HepG2 (cell line): ENCODE measurements around the gene JAZF1. TPM values are rescaled to one million over a fixed set of nuclear protein-coding genes. Genes with fewer than 3 reads are reported as not detected.

Source experiments
- ATAC-seq: fragments of 200-7000 bp; cut with Tn5 transposase; 3 replicates; pipeline ENCODE4 v1.9.1; 2020; ENCODE audit warnings: mild to moderate bottlenecking, moderate library complexity
- BruUV-seq: library from RNA; stranded (reverse); fragments of 400-500 nt; replicated peaks from 2 replicates; lab custom pipeline; 2021; lab: Mats Ljungman, UMichigan
- CTCF ChIA-PET: fragments of 300-600 bp; formaldehyde crosslinking; extraction: SDS; loops from one replicate; lab custom pipeline; 2021; ENCODE audit warnings: low total read pairs, inconsistent platforms, low intra/inter-chr PET ratio; lab: Yijun Ruan, JAX
- POLR2A ChIA-PET: fragments of 350-600 bp; sonication (Branson Sonifier 250); formaldehyde crosslinking; loops from one replicate; lab custom pipeline; 2020; ENCODE audit warnings: antibody characterized with exemption, inconsistent platforms; lab: Yijun Ruan, JAX
- DNase-seq: peaks from one replicate; pipeline ENCODE4 v3.0.0-alpha.2; 2015; ENCODE audit warnings: low spot score
- FAIRE-seq: peaks from 3 replicates; lab custom pipeline; 2011; peaks lifted over from hg19 to GRCh38; lab: Jason Lieb, UNC
- H2AFZ ChIP-seq: one replicate; pipeline ENCODE4 v1.6.1; 2011; ENCODE audit warnings: low read length, inconsistent platforms
- H3K27ac ChIP-seq: fragments of 300-600 bp; 3 replicates; pipeline ENCODE4 v1.8.0; 2011; ENCODE audit warnings: mixed run types, mild to moderate bottlenecking, mixed read lengths, low read length, inconsistent platforms; ENCODE audit not compliant: insufficient read depth; ENCODE audit errors: extremely low read length
- H3K27me3 ChIP-seq, 2 experiments: fragments of 200-600 bp in 1 of 2; 2 replicates in 1 of 2; 3 replicates in 1 of 2; pipeline versions ENCODE4 v1.6.0 to v1.8.0; 2011; ENCODE audit warnings: low read length in 2 of 2, mild to moderate bottlenecking in 2 of 2, moderate library complexity in 2 of 2, inconsistent platforms in 1 of 2; ENCODE audit not compliant: insufficient read depth in 2 of 2, control insufficient read depth in 1 of 2
- H3K36me3 ChIP-seq, 2 experiments: fragments of 200-600 bp in 1 of 2; replicated peaks in 1 of 2; 2 replicates in 1 of 2; 3 replicates in 1 of 2; pipeline versions ENCODE4 v1.5.1 to v1.8.0; 2011; ENCODE audit warnings: low read length in 2 of 2, inconsistent platforms in 1 of 2; ENCODE audit not compliant: insufficient read depth in 2 of 2, control insufficient read depth in 1 of 2
- H3K4me1 ChIP-seq: 2 replicates; pipeline ENCODE4 v1.5.1; 2012; ENCODE audit warnings: low read length, inconsistent platforms; ENCODE audit not compliant: insufficient read depth
- H3K4me2 ChIP-seq: 2 replicates; pipeline ENCODE4 v1.6.0; 2011; ENCODE audit warnings: low read depth, low read length, inconsistent platforms
- H3K4me3 ChIP-seq, 3 experiments: fragments of 200-600 bp in 1 of 3; sonication (generic), shearing (Covaris generic) in 1 of 3; replicated peaks in 1 of 3; 2 replicates each; pipeline ENCODE4 v1.5.1; 2011 to 2016; ENCODE audit warnings: low read length in 3 of 3, inconsistent platforms in 2 of 3, low read depth in 2 of 3, mild to moderate bottlenecking in 2 of 3, control low read depth in 1 of 3, mixed read lengths in 1 of 3; ENCODE audit not compliant: insufficient read depth in 1 of 3
- H3K79me2 ChIP-seq: one replicate; pipeline ENCODE4 v1.6.1; 2011; ENCODE audit warnings: low read length, inconsistent platforms; ENCODE audit not compliant: insufficient read depth
- H3K9ac ChIP-seq: 2 replicates; pipeline ENCODE4 v1.6.0; 2011; ENCODE audit warnings: mild to moderate bottlenecking, low read depth, low read length, inconsistent platforms; ENCODE audit not compliant: insufficient read depth
- H3K9me3 ChIP-seq: 2 replicates; pipeline ENCODE4 v1.5.1; 2012; ENCODE audit warnings: mild to moderate bottlenecking, low read length
- H4K20me1 ChIP-seq: 2 replicates; pipeline ENCODE4 v1.6.0; 2011; ENCODE audit warnings: inconsistent platforms, mild to moderate bottlenecking, low read length, moderate library complexity; ENCODE audit not compliant: insufficient read depth
- NR2C2 ChIP-seq: sonication (generic); formaldehyde crosslinking; IDR thresholded peaks from 2 replicates; pipeline ENCODE4 v1.4.0; 2020; ENCODE audit warnings: missing genetic modification reagents, mild to moderate bottlenecking, moderate library complexity, borderline replicate concordance
- PRPF4 ChIP-seq: fragments of 200-400 bp; formaldehyde crosslinking; IDR thresholded peaks from 2 replicates; pipeline ENCODE4 v1.6.1; 2016; ENCODE audit warnings: low read length, low read depth; ENCODE audit not compliant: poor library complexity, severe bottlenecking
- ZKSCAN1 ChIP-seq: fragments of 150-350 bp; IDR thresholded peaks from 2 replicates; pipeline ENCODE4 v1.6.1; 2014; ENCODE audit warnings: low read length
- ZZZ3 ChIP-seq: sonication (generic); formaldehyde crosslinking; IDR thresholded peaks from 2 replicates; pipeline ENCODE4 v1.4.0; 2020; ENCODE audit warnings: missing genetic modification reagents, mild to moderate bottlenecking, borderline replicate concordance
- WGBS: methylation state at CpG from one replicate; pipeline ENCODE4 v1.1.6; 2017; ENCODE audit warnings: low lambda C conversion rate; 5-methylcytosine and 5-hydroxymethylcytosine counted together
- in situ Hi-C: cut with HindIII; loops from 2 replicates; pipeline ENCODE4 v1.10.0; 2017; ENCODE audit warnings: low pct_unique_long_range_greater_than_20kb; ENCODE audit not compliant: extremely low pct_ligation_motif_present
- intact Hi-C: fragments of 100-400 bp; cut with micrococcal nuclease; formaldehyde crosslinking; loops from one replicate; pipeline ENCODE4 v1.10.0; 2022; ENCODE audit not compliant: unreplicated experiment
- polyA plus RNA-seq, 8 experiments: library from polyadenylated mRNA; depleted of rRNA in 3 of 8; stranded (reverse) in 7 of 8; unstranded in 1 of 8; fragments of >200 nt; fragmentation: Illumina TruSeq in 4 of 8; extraction: Trizol in 4 of 8; gene quantifications; 2 replicates each; pipeline versions ENCODE4 v1.2.1 to v1.2.3, GENCODE V29; 2011 to 2016; ENCODE audit warnings: low read depth in 4 of 8, missing spikeins in 1 of 8, mixed read lengths in 1 of 8; ENCODE audit not compliant: insufficient read depth in 1 of 8
- total RNA-seq, 5 experiments: library from RNA; depleted of rRNA; stranded (reverse); fragments of >200 nt; fragmentation: Illumina TruSeq; extraction: Trizol; gene quantifications; 2 replicates each; pipeline ENCODE4 v1.2.3, GENCODE V29; 2016; ENCODE audit warnings: low read depth in 1 of 5
- TF ChIP-seq, protein P1 (sequence below): sonication (generic); formaldehyde crosslinking; IDR thresholded peaks from 2 replicates; pipeline ENCODE4 v1.4.0; 2020; ENCODE audit warnings: missing genetic modification reagents, borderline replicate concordance
- TF ChIP-seq, protein P2 (sequence below): sonication (generic); formaldehyde crosslinking; IDR thresholded peaks from 2 replicates; pipeline ENCODE4 v1.4.0; 2020; ENCODE audit warnings: mild to moderate bottlenecking, missing genetic modification reagents
- TF ChIP-seq, protein P3 (sequence below): sonication (generic); formaldehyde crosslinking; IDR thresholded peaks from 2 replicates; pipeline ENCODE4 v1.5.1; 2020; ENCODE audit warnings: missing genetic modification reagents, mild to moderate bottlenecking, borderline replicate concordance

The JAZF1 gene
- total and polyA plus RNA-seq, 2 of the 13 experiments (the other 11 are each of a cell fraction or from before 2014, with no cell fraction given), result not detected

DNA sequence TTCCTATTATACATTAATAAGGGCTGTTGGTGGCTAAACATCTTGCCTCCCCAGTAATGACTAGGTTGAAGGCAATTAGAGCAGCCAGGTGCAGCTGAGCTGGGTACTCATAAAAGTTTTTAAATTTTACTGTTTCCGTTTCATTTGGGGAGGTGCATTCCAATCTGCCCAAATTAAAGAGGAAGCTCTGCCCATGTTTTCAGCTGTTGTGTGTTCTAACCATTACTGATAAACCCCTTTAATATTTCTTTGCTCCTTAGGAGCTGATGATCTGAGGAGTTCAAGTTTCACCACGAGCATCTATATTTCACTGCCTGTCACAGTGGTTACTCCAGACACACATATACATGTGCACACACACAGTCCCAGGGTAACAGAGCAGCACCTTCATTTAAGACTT is 94.4 kb downstream of the JAZF1 start:
- intact Hi-C loops, result no loop called here
- no peak overlapping the region for H3K4me3 ChIP-seq
- no peaks in the 10 kb centered on the region for H3K4me1 ChIP-seq
- no peak overlapping the region for H3K27ac ChIP-seq
- no peak overlapping the region for H3K4me2 ChIP-seq
- peaks cover 0 to 6% of the 10 kb centered on the region in 2 experiments; a peak in 2 of 5 replicates for H3K27me3 ChIP-seq
- ChIA-PET POLR2A (no interaction called here), CTCF (no interaction called here)
- BruUV-seq, result no TSS peak
- no peak for DNase-seq
- no peaks in the 10 kb centered on the region for H3K79me2 ChIP-seq
- no peak for ATAC-seq
- no peak for TF ChIP-seq ZKSCAN1
- no peak for TF ChIP-seq NR2C2 (CRISPR knock-in tag)
- TF ChIP-seq, protein P1, sequence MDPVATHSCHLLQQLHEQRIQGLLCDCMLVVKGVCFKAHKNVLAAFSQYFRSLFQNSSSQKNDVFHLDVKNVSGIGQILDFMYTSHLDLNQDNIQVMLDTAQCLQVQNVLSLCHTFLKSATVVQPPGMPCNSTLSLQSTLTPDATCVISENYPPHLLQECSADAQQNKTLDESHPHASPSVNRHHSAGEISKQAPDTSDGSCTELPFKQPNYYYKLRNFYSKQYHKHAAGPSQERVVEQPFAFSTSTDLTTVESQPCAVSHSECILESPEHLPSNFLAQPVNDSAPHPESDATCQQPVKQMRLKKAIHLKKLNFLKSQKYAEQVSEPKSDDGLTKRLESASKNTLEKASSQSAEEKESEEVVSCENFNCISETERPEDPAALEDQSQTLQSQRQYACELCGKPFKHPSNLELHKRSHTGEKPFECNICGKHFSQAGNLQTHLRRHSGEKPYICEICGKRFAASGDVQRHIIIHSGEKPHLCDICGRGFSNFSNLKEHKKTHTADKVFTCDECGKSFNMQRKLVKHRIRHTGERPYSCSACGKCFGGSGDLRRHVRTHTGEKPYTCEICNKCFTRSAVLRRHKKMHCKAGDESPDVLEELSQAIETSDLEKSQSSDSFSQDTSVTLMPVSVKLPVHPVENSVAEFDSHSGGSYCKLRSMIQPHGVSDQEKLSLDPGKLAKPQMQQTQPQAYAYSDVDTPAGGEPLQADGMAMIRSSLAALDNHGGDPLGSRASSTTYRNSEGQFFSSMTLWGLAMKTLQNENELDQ (CRISPR knock-in tag), result no peak
- no peak for FAIRE-seq
- H3K9me3 ChIP-seq, result no peaks in the 10 kb centered on the region
- no peaks in the 10 kb centered on the region for H4K20me1 ChIP-seq
- no peak overlapping the region for H3K9ac ChIP-seq
- 3% methylated on average over 2 of the region's 2 CpGs for WGBS
- in situ Hi-C loops, result no loop called here
- H2AFZ ChIP-seq, result no peak overlapping the region
- no peaks in the 10 kb centered on the region for H3K36me3 ChIP-seq

DNA sequence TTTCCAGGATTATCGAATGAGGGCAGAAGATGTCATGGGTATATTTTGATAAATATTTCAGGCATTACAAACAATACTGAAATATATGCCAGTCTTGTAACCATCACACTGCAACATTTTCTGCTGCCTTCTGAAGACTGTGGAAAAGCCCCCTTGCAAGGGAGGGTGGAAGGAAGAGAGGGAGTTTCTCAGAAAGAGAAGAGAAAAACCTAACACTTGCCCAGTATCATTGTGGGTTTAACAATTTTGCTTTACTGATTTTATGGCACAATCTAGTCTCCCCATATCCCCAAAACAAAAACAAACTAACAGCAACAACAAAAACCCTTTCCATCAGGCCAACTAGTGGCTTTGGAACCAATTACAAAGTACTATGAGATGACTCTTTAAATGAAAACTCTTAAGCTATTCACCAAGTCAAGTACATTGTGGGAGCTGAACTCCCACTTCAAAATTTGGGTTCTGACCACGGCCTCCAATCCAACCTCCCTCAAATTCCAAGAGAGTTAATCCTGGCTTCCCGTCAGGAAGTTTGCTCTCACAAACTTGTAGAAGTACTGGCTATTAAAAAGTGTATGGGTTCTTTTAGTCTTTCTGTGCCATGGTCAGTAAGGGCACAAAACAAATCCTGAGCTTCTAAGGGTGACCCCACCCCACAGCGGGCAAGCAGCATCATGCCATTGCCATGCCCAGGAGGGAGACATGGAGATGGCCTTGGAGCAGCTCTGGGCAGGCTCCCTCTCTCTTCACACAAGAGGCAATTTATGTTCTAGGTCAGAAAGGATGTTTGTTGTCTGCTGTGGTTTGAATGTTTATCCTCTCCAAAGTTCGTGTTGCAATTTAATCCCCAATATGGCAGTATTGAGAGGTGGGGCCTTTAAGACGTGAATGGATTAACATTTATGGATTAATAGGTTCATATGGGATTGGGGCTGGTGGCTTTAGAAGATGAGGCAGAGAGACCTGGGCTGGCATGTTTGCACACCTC is 96.3 kb downstream of the JAZF1 start:
- no peak overlapping the region for H2AFZ ChIP-seq
- no peak overlapping the region for H3K9ac ChIP-seq
- H3K4me2 ChIP-seq, result no peak overlapping the region
- H3K79me2 ChIP-seq, result no peaks in the 10 kb centered on the region
- POLR2A ChIA-PET, result no interaction called here
- no peak for ATAC-seq
- H3K27me3 ChIP-seq, result peaks cover 0 to 6% of the 10 kb centered on the region in 2 experiments; a peak in 2 of 5 replicates
- no peaks in the 10 kb centered on the region for H4K20me1 ChIP-seq
- no peak overlapping the region for H3K27ac ChIP-seq
- TF ChIP-seq, protein P2, sequence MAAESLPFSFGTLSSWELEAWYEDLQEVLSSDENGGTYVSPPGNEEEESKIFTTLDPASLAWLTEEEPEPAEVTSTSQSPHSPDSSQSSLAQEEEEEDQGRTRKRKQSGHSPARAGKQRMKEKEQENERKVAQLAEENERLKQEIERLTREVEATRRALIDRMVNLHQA (CRISPR knock-in tag), result no peak
- no peak for TF ChIP-seq ZZZ3 (CRISPR knock-in tag)
- no peak for TF ChIP-seq PRPF4
- TF ChIP-seq, protein P3, sequence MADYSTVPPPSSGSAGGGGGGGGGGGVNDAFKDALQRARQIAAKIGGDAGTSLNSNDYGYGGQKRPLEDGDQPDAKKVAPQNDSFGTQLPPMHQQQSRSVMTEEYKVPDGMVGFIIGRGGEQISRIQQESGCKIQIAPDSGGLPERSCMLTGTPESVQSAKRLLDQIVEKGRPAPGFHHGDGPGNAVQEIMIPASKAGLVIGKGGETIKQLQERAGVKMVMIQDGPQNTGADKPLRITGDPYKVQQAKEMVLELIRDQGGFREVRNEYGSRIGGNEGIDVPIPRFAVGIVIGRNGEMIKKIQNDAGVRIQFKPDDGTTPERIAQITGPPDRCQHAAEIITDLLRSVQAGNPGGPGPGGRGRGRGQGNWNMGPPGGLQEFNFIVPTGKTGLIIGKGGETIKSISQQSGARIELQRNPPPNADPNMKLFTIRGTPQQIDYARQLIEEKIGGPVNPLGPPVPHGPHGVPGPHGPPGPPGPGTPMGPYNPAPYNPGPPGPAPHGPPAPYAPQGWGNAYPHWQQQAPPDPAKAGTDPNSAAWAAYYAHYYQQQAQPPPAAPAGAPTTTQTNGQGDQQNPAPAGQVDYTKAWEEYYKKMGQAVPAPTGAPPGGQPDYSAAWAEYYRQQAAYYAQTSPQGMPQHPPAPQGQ (CRISPR knock-in tag), result no peak
- H3K4me3 ChIP-seq, result no peak overlapping the region
- intact Hi-C loops, result no loop called here
- no peaks in the 10 kb centered on the region for H3K36me3 ChIP-seq
- BruUV-seq, result no TSS peak
- CTCF ChIA-PET, result no interaction called here
- DNase-seq, result no peak
- H3K4me1 ChIP-seq, result no peaks in the 10 kb centered on the region
- no peak for FAIRE-seq
- WGBS, result 11% methylated on average over 6 of the region's 6 CpGs
- no peaks in the 10 kb centered on the region for H3K9me3 ChIP-seq
- in situ Hi-C loops, result no loop called here
